GM18868 (cell line): ENCODE data around the gene BLNK.

ENCODE experiments used
- ATAC-seq: cut with Tn5 transposase; IDR thresholded peaks from one replicate; pipeline ENCODE4 v1.9.1; 2021; ENCODE audit warnings: mild to moderate bottlenecking, moderate library complexity; ENCODE audit not compliant: unreplicated experiment

The BLNK gene

DNA sequence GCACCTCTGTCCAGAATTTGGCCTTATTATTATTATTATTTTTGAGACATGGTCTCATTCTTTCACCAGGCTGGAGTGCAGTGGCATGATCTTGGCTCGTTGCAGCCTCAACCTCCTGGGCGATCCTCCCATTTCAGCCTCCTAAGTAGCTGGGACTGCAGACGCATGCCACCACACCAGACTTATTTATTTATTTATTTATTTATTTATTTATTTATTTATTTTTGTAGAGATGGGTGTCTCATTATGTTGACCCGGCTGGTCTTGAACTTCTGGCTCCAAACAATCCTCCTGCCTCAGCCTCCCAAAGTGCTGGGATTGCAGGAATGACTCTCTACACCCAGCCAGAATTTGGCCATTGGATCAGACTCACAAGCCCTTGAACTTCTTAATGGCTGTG is 6.4 kb downstream of the BLNK start:
- no peak for ATAC-seq

DNA sequence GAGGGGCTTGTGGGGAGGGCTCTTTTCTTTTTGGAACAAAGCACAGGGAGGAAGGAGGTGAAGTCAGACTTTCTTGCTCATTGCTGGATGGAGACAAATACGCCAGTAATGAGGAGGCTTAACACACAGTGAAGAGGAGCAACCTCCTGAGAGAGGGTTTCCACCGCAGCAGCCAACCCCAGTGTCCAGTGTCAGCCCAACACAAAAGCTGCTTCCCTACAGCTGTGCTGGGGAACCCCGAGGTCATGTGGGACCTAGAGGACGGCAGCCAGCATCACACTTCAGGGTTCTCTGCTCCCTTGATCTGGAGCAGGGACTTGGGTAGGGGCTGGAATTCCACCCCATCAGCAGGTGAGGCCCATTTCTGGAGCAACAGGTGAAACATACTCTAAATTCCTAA is 7.7 kb downstream of the BLNK start:
- ATAC-seq: peak; percentile 50

- no peak for ATAC-seq
Observed at GRCh38 chr10:96263176-96263575, 8.2 kb downstream of the BLNK start.

DNA sequence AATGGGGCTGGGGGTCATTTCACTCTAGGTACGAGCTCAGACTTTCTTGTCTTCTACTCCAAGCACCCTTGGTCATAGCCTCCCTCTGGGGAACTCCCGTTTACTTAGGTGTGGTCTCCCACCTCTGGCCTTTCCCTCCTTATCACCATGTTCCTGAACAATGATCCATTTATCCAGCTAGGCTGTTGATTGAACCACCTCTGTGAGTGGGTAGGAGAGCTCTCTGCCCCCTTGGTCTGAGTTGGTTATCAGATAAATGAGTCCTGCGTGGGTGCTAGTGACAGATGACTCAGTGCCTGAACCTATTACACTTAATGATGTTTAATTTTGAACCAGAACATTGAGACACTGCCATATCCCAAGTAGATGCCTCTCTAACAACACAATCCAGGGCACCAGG is 9.4 kb downstream of the BLNK start:
- ATAC-seq: no peak

- ATAC-seq: no peak
Observed at GRCh38 chr10:96261132-96261531, 10.2 kb downstream of the BLNK start.

DNA sequence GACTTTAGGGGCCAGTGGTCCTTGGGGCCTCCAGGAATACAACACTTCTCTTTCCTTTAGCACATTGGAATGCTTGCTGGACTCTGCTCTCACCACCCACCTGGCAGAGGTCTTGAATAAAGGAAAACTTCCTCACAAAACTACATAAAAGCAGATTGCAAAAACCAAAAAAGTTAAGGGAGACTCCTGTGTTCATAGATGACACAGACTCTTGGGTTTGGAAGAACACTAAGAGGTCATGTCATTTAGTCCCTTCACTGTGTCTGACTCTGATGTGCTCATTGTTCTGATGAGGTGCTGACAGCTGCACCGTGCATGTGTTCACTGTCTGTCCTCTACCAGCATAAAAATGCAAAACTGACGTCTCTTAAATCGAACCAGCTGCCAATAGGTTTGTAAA is 11.4 kb downstream of the BLNK start:
- no peak for ATAC-seq

GRCh38 chr10:96259150-96259549 is 12.2 kb downstream of the BLNK start:
- no peak for ATAC-seq

GRCh38 chr10:96257944-96258343 is 13.4 kb downstream of the BLNK start:
- ATAC-seq: no peak

DNA sequence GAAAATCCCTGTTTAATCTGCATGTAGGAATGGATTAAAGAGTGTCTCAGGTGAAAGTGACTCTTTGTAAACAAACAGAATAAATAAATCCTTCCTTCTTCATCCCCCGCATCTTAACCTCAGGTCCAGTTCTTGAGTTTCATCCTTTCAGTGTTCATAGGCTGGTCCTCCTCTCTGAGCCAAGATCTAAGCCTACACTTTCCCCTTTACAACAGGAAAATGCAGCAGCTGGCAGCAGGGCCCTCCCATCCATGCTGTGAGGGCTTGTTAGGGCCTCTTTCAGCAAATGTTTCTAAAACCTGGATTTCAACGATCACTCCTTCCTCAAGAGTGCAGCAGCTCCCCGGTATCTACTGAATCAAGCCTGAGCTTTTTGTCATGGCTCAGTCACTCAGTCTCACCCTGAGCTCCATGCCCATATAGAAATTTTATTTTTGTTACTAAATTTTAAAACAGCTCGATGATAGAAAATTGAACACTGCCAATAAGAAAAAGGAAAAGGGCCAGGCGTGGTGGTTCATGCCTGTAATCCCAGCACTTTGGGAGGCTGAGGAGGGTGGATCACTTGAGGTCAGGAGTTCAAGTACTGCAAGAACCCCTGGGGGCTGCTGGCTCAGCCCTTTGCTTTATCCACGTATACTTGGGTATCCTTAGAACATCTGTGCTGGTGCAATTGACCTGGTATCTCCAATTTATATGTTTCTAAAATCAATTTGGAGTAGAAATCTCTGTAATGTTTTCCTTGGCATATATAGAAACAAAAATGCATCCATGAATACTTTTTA is 15.6 kb downstream of the BLNK start:
- no peak for ATAC-seq

DNA sequence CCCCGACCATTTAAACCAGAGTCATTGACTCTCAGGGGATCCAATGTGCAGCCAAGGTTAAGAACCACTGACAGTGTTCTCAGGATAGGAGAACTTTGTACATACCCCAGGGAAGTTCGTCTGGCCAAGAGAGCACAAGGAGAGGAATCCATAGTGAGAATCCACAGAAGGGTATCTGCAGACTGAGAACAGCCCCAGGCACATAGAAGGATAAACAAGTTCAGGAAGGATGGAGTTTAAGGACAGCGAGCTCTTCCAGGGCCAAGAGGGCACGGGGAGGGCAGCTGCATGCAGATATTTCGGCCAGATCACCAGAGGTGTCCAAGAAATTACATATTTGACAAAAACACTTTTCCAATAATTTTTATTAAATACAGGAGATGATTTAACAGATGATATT is 16.4 kb downstream of the BLNK start:
- ATAC-seq: no peak

DNA sequence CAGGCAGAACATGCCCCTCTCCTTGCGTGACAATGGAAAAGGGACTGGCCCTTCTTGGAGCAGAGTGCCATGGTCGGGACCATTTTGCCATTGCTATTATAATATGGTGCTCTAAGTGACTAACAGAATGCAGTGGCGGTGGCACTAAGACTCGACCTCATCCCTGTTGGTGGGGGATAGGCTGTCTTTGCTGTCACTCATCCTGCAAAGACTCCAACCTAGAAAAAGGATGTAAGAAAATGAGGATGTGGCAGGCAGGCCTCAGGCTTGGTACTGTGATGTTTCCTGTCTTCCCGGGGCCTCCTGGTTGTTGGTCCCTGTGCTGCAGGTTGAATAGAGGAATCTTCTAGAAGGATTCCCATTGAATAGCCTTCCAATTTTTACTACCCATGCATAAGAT is 18.6 kb downstream of the BLNK start:
- no peak for ATAC-seq

GRCh38 chr10:96250349-96250748 is 21.0 kb downstream of the BLNK start:
- no peak for ATAC-seq

DNA sequence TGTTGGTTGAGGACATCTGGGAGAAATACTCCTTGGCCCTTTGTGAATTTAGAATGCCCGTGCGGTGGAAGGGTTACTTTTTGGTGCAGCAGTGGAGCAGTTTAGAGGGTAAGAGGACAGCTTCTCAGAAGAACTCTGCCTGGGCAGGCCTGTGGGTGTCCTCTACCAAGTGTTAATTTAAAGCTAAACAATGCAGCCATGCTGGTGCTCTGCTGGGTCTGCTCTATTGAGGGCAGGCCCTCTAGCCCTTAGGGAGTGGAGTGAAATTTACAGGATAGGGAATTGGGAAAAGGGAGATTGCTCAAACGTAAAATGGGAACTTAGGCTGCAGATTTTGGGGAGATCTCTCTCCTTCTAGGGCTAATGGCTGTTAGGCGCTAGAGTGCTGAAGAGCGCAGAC is 22.1 kb downstream of the BLNK start:
- no peak for ATAC-seq

GRCh38 chr10:96244354-96244753 is 27.0 kb downstream of the BLNK start:
- peak; percentile 98 for ATAC-seq

DNA sequence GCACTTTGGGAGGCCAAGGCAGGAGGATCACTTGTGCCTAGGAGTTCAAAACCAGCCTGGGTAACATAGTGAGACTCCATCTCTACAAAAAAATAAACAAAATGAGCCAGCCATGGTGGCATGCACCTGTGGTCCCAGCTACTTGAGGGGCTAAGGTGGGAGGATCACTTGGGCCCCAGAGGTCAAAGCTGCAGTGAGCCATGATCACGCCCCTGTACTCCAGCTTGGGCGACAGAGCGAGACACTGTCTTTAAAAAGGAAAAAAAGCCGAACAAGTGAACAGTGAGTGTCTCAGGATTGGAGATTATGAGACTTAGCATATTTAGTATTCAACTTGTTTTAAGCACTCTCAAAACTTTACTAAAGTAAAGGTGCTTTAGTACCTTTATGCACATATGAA is 28.1 kb downstream of the BLNK start:
- ATAC-seq: no peak

GRCh38 chr10:96242822-96243221 is 28.5 kb downstream of the BLNK start:
- ATAC-seq: no peak

GRCh38 chr10:96238646-96239623 is 32.4 kb downstream of the BLNK start:
- ATAC-seq: no peak

DNA sequence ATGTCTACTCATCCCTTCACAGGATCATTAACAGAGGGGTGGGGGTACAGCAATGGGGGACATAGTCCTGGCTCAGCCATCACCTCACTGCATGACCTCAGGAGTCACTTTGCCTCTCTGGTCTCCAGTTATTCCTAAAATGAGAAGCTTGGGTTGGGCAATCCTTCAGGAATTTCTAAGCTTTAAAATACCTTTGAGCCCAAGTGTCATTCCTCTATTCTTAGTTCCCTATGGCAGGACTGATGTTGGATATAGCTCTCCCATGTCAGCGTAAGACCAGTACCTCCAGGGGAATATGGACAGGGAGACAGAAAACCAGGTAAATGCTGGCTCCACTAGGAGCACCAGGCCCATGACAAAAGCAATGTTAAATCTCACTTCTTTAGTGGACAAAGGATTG is 34.5 kb downstream of the BLNK start:
- ATAC-seq: no peak

GRCh38 chr10:96236090-96236478 is 35.3 kb downstream of the BLNK start:
- no peak for ATAC-seq

DNA sequence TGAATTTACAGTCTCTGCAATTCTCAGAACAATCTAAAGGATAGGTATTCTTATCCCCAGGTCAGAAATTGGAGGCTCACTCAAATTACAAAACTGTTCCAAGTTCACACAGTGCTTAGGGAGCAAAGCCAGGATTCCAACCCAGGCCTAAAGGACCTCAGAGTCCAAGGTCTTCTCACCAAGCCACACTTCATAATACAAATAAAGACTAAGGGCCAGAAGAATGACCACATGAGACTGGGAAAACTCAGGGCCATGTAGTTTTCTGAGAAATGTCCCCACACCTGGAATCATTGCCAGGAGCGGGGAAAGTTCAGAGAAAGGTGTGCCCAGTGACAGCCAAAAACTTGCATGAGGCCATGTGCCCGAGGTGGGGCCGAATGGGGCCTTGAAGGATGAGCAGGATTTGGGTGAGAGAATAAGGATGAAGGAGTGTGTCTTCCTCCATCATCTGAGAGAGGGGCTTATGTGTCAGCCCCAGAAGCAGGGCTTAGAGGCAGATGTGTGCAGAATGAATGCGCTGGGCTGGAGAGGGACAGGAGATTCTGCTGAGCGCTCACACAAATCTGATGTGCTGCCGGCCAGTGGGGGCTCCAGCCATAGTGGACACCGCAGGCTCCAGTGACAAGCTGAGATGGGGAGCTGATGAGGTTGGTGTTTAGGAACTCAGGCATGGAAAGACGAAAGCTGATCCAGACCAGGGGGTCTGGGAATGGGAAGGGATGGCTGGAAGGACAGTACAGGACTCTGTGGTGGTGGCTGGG is 35.9 kb downstream of the BLNK start:
- no peak for ATAC-seq

DNA sequence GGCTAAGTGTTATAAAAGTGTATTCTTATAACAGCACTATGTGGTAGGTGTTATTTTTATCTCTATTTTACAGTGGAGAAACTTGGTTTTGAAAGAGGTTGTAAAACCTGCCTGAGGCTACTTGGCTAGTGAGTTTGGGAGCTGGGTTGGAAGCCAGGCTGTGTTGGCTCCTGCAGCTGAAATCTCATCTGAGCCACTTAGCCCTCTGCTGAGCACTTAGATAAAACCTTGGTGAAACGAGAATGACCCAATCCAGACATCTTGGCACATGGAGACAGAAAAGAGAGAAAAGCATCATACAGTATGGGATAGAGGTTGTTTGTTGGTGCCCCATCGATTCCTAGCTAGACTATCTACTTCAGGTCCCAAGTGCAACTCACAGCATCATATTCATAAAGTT is 37.4 kb downstream of the BLNK start:
- ATAC-seq: no peak
